ENCODE data around the gene TFRC. TPM values are rescaled to one million over a fixed set of nuclear protein-coding genes. Genes with fewer than 3 reads are reported as not detected.
"Not testable (repeated sequence)": the region's sequence is repeated elsewhere in the genome, so short reads cannot be mapped to it uniquely, and the experiment has no call there.

TFRC gene
- 10 to 100 TPM; 36.8 to 60.7 (median 45.8) TPM for polyA plus RNA-seq (ENCODE audit: insufficient read length in 4 of 4)

- DNase-seq (ENCODE audit: low read depth in 4 of 4, low spot score in 2 of 4): peak; percentile 68 to 91 (median 84)
Observed at GRCh38 chr3:196081834-196082618, at the start of gene TFRC. TSS of gene TFRC (minus strand) at chr3:196082090. CDS start at chr3:196077099, 4,991 bp downstream.

GRCh38 chr3:196128172-196128843 lies 46.4 kb upstream of the TFRC start:
- DNase-seq (ENCODE audit: low read depth in 4 of 4, low spot score in 2 of 4): no peak

GRCh38 chr3:196127308-196128040 lies 45.6 kb upstream of the TFRC start:
- no peak for DNase-seq (ENCODE audit: low read depth in 4 of 4, low spot score in 2 of 4)

GRCh38 chr3:196124608-196125007 lies 42.7 kb upstream of the TFRC start:
- no peak for DNase-seq (ENCODE audit: low read depth in 4 of 4, low spot score in 2 of 4)

- no peak for DNase-seq (ENCODE audit: low read depth in 4 of 4, low spot score in 2 of 4)
Observed at GRCh38 chr3:196122688-196123046, 40.8 kb upstream of the TFRC start.

GRCh38 chr3:196122021-196122687 lies 40.3 kb upstream of the TFRC start:
- no peak for DNase-seq (ENCODE audit: low read depth in 4 of 4, low spot score in 2 of 4)

GRCh38 chr3:196121066-196121465 lies 39.2 kb upstream of the TFRC start:
- DNase-seq (ENCODE audit: low read depth in 4 of 4, low spot score in 2 of 4): no peak

GRCh38 chr3:196120291-196120951 lies 38.5 kb upstream of the TFRC start:
- no peak for DNase-seq (ENCODE audit: low read depth in 4 of 4, low spot score in 2 of 4)

- DNase-seq (ENCODE audit: low read depth in 4 of 4, low spot score in 2 of 4): no peak
Observed at GRCh38 chr3:196117809-196118208, 35.9 kb upstream of the TFRC start.

GRCh38 chr3:196115678-196116083 lies 33.8 kb upstream of the TFRC start:
- DNase-seq (ENCODE audit: low read depth in 4 of 4, low spot score in 2 of 4): no peak

- no peak for DNase-seq (ENCODE audit: low read depth in 4 of 4, low spot score in 2 of 4)
Observed at GRCh38 chr3:196111939-196112386, 30.1 kb upstream of the TFRC start.

- no peak for DNase-seq (ENCODE audit: low read depth in 4 of 4, low spot score in 2 of 4)
Observed at GRCh38 chr3:196108075-196108743, 26.3 kb upstream of the TFRC start.

GRCh38 chr3:196104707-196105106 lies 22.8 kb upstream of the TFRC start:
- DNase-seq (ENCODE audit: low read depth in 4 of 4, low spot score in 2 of 4): not testable (repeated sequence)

GRCh38 chr3:196098365-196098980 lies 16.6 kb upstream of the TFRC start:
- not testable (repeated sequence) for DNase-seq (ENCODE audit: low read depth in 4 of 4, low spot score in 2 of 4)

GRCh38 chr3:196097373-196098154 lies 15.7 kb upstream of the TFRC start:
- no peak for DNase-seq (ENCODE audit: low read depth in 4 of 4, low spot score in 2 of 4)

GRCh38 chr3:196096382-196096953 lies 14.6 kb upstream of the TFRC start:
- no peak for DNase-seq (ENCODE audit: low read depth in 4 of 4, low spot score in 2 of 4)

- no peak for DNase-seq (ENCODE audit: low read depth in 4 of 4, low spot score in 2 of 4)
Observed at GRCh38 chr3:196093317-196094111, 11.6 kb upstream of the TFRC start.
